ENCODE measurements around the gene CBARP.

GRCh38 chr19:1244693-1245451 is 7.1 kb upstream of the CBARP start:
- no peak for TF ChIP-seq MAX (IDR thresholded peaks at IDR 0.05; ENCODE audit: insufficient read depth, insufficient read length)
- no peak for TF ChIP-seq MYC (IDR thresholded peaks at IDR 0.05; ENCODE audit: low read depth, low read length)
- TF ChIP-seq CTCF (IDR thresholded peaks at IDR 0.05; ENCODE audit: extremely low read depth in 1 of 2, insufficient read depth in 1 of 2, low read depth in 1 of 2, low read length in 2 of 2) = no peak
- no peak for TF ChIP-seq POLR2AphosphoS5 (IDR thresholded peaks at IDR 0.05; ENCODE audit: insufficient read depth, low read depth, low read length)
- TF ChIP-seq POLR2A (IDR thresholded peaks at IDR 0.05; ENCODE audit: low read depth, low read length) = peak; percentile 10
- TF ChIP-seq EZH2 (IDR thresholded peaks at IDR 0.05; ENCODE audit: borderline replicate concordance, low read depth, low read length, severe bottlenecking) = no peak
- TF ChIP-seq FOS (IDR thresholded peaks at IDR 0.05; ENCODE audit: borderline replicate concordance, insufficient read depth, low read length) = no peak
- TF ChIP-seq JUN (IDR thresholded peaks at IDR 0.05; ENCODE audit: borderline replicate concordance, insufficient read depth, insufficient read length, low read depth) = no peak
